ENCODE data around the gene TYSND1.

DNA sequence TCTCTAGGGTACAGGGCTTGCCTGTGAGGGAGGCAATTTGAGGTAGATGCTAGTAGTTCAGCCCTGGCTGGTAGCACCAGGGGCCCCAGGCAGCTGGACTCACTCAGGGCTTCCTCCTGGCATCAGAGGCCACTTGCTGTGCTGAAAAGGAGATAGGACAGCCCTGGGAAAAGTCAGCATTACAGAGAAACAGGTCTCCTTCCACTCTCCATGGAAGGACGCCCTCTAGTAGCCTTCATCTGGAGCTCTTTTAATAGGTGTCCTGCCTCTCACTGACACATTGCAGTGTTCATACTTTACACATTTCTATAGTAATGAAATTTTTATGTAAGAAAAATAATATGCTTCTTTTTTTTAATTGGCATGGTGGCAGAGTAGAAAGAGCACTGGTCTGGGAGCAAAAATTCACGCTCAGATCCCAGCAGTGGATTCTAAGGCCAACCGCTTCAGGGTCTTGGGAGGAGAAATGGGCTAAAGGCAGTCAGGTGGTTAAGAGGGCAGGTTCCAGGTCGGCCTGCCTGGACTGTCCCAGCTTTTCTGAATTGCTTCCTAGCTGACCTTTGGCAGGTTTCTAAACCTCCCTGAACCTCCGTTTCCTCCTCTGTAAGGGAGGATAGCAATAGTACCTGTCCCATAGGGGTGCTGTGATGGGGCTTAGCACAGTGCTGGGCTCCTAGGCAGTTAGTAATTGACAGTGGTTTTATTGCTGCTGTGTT is 49.6 kb downstream of the TYSND1 start:
- TF ChIP-seq, protein P1, sequence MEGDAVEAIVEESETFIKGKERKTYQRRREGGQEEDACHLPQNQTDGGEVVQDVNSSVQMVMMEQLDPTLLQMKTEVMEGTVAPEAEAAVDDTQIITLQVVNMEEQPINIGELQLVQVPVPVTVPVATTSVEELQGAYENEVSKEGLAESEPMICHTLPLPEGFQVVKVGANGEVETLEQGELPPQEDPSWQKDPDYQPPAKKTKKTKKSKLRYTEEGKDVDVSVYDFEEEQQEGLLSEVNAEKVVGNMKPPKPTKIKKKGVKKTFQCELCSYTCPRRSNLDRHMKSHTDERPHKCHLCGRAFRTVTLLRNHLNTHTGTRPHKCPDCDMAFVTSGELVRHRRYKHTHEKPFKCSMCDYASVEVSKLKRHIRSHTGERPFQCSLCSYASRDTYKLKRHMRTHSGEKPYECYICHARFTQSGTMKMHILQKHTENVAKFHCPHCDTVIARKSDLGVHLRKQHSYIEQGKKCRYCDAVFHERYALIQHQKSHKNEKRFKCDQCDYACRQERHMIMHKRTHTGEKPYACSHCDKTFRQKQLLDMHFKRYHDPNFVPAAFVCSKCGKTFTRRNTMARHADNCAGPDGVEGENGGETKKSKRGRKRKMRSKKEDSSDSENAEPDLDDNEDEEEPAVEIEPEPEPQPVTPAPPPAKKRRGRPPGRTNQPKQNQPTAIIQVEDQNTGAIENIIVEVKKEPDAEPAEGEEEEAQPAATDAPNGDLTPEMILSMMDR (conservative IDR thresholded peaks at IDR 0.05; ENCODE audit: low read length): no peak
- no peak for TF ChIP-seq EZH2phosphoT487 (IDR thresholded peaks at IDR 0.05; ENCODE audit: borderline replicate concordance, low read depth, low read length)

All from OCI-LY7 (cell line).